ENCODE results near the gene AGAP5.
"Not testable (repeated sequence)": the region's sequence is repeated elsewhere in the genome, so short reads cannot be mapped to it uniquely, and the experiment has no call there.

DNA sequence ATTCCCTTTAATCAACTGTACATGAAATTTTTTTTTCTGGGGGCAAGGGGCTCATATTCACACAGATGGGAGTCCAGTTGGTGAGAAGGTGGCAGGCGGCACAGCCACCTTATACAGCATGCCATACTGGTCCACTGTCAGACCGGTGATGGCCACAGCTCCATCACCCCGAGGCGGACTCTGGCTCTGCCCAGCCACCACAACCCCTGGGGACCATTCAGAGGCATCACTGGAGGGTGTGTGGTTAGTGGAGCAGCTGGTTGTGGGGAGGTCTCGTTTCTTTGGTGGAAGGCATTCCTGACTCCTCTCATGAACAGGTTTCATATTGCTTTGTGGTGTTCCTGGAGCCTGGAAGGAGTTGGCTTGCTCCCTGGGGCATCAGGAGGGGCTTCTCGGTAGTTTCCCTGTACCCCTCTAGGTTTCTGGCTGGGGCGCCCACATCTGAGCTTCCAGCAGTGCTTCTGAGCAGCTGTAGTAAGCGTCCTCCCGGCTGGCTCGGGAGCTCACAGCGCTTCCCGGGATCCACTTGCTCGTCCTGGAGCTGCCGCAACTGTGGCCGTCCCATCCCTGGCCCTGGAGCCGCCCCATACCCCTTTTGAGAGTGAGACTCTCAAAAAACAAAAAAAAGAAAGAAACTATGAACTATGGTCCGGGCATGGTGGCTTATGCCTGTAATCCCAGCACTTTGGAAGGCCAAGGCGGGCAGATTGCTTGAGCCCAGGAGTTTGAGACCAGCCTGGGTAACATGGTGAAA is 42.8 kb upstream of the AGAP5 start:
- TF ChIP-seq U2AF1 (optimal IDR thresholded peaks at IDR 0.05; ENCODE audit: low read depth, low read length); ZNF431 (CRISPR knock-in tag; IDR thresholded peaks at IDR 0.05; ENCODE audit: borderline replicate concordance, low read depth); TCF12 (IDR thresholded peaks at IDR 0.05); TCF12 (CRISPR knock-in tag; IDR thresholded peaks at IDR 0.05); FOXK1 (CRISPR knock-in tag; IDR thresholded peaks at IDR 0.05; ENCODE audit: borderline replicate concordance, low read depth); GFI1 (CRISPR knock-in tag; IDR thresholded peaks at IDR 0.05; ENCODE audit: borderline replicate concordance); ZKSCAN1 (IDR thresholded peaks at IDR 0.05; ENCODE audit: low read length): not testable (repeated sequence)
- TF ChIP-seq, protein P1, sequence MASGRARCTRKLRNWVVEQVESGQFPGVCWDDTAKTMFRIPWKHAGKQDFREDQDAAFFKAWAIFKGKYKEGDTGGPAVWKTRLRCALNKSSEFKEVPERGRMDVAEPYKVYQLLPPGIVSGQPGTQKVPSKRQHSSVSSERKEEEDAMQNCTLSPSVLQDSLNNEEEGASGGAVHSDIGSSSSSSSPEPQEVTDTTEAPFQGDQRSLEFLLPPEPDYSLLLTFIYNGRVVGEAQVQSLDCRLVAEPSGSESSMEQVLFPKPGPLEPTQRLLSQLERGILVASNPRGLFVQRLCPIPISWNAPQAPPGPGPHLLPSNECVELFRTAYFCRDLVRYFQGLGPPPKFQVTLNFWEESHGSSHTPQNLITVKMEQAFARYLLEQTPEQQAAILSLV (CRISPR knock-in tag; IDR thresholded peaks at IDR 0.05; ENCODE audit: borderline replicate concordance) = not testable (repeated sequence)
- TF ChIP-seq, protein P2, sequence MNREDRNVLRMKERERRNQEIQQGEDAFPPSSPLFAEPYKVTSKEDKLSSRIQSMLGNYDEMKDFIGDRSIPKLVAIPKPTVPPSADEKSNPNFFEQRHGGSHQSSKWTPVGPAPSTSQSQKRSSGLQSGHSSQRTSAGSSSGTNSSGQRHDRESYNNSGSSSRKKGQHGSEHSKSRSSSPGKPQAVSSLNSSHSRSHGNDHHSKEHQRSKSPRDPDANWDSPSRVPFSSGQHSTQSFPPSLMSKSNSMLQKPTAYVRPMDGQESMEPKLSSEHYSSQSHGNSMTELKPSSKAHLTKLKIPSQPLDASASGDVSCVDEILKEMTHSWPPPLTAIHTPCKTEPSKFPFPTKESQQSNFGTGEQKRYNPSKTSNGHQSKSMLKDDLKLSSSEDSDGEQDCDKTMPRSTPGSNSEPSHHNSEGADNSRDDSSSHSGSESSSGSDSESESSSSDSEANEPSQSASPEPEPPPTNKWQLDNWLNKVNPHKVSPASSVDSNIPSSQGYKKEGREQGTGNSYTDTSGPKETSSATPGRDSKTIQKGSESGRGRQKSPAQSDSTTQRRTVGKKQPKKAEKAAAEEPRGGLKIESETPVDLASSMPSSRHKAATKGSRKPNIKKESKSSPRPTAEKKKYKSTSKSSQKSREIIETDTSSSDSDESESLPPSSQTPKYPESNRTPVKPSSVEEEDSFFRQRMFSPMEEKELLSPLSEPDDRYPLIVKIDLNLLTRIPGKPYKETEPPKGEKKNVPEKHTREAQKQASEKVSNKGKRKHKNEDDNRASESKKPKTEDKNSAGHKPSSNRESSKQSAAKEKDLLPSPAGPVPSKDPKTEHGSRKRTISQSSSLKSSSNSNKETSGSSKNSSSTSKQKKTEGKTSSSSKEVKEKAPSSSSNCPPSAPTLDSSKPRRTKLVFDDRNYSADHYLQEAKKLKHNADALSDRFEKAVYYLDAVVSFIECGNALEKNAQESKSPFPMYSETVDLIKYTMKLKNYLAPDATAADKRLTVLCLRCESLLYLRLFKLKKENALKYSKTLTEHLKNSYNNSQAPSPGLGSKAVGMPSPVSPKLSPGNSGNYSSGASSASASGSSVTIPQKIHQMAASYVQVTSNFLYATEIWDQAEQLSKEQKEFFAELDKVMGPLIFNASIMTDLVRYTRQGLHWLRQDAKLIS (CRISPR knock-in tag; IDR thresholded peaks at IDR 0.05) = not testable (repeated sequence)

Measured in HepG2 (cell line).